GM21367 (cell line): ENCODE results near the gene JSRP1.
A peak's percentile ranks its signal among the peaks of the same experiment; 100 is the strongest.

ENCODE experiments used
- ATAC-seq: cut with Tn5 transposase; IDR thresholded peaks from one replicate; pipeline ENCODE4 v1.9.1; 2021; ENCODE audit not compliant: unreplicated experiment

The JSRP1 gene

GRCh38 chr19:2266183-2266993 is 10.2 kb upstream of the JSRP1 start:
- ATAC-seq = peak; percentile 32

DNA sequence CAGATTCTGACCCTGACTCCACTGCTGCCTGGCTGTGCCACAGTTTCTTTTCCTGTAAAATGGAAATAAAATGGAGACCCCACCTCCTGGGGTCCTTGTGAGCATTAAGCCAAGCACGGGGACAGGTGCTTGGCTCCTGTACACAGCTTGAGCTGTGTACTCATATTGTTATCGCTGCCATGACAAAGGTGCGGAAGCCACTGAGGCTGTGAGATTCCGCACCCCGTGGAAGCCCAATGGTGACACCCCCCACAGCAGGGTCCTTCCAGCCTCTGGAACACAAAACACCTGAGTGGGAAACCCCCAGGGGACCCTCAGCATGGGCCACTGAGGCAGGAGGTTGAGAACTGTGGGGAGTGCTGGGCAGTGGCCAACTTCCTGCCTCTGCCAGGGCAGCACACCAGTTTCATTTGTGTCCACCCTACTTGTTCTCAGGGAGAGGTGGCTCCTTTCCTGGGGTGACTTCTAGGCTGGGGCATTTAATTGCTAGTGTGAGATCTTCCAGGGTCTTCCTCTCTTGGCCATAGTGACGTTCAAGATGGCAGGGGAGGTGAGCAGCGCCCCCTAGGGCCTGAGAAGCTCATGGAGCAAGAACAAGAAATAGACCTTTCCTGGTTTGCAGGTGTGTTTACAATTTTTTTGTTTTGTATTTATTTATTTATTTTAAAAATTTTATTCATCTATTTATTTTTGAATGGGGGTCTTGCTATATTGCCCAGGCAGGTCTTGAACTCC is 5.4 kb upstream of the JSRP1 start:
- ATAC-seq = no peak

GRCh38 chr19:2260341-2260805 is 4.2 kb upstream of the JSRP1 start:
- no peak for ATAC-seq

DNA sequence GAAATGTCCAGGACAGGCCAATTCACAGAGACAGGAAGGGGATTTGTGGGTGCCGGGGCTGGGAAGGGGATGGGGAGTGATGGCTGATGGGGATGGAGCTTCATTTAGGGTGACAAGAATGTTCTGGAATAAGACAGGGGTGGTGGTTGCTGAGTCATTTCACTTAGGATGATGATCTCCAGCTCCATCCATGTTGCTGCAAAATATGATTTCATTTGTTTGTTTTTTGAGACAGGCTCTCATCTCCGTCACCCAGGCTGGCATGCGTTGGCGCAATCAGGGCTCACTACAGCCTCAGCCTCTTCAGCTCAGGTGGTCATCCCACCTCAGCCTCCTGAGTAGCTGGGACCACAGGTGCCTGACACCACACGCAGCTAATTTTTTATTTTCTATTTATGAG is 3.1 kb upstream of the JSRP1 start:
- ATAC-seq = no peak

- no peak for ATAC-seq
Measured at GRCh38 chr19:2255112-2255845, 938 bp downstream of the JSRP1 start.

DNA sequence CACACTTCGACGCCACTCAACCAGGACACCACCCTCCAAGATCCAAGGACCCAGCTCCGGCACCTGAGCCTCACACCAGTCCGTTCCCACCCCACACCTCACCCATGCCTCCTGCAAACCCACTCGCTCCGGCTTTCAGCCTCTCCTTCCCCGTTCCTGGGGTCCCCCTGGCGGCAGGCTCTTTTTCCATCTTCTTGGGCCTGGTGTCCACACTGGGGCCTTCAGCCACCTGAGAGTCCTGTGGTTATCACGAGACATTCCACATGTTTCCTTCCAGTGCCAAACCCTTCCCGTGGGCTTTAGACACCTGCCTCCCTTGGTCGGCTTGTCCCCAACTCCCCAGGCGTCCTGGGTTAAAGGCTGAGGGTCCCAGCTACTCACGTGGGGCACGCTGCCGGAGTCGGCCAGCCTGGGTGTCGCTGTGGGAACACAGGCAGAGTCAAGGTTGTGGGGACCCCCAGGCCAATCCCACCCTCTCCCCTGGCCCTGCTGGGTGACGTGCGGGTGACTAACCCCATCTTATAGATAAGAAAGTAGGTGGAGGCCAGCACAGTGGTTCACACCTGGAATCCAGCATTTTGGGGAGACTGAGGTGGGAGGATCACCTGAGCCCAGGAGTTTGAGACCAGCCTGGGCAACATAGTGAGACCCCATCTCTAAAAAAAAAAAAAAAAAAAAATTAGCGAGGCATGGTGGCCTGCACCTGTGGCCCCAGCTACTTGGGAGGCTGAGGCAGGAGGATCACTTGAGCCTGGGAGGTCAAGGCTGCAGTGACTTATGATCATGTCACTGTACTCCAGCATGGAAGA is 1.9 kb downstream of the JSRP1 start:
- no peak for ATAC-seq

DNA sequence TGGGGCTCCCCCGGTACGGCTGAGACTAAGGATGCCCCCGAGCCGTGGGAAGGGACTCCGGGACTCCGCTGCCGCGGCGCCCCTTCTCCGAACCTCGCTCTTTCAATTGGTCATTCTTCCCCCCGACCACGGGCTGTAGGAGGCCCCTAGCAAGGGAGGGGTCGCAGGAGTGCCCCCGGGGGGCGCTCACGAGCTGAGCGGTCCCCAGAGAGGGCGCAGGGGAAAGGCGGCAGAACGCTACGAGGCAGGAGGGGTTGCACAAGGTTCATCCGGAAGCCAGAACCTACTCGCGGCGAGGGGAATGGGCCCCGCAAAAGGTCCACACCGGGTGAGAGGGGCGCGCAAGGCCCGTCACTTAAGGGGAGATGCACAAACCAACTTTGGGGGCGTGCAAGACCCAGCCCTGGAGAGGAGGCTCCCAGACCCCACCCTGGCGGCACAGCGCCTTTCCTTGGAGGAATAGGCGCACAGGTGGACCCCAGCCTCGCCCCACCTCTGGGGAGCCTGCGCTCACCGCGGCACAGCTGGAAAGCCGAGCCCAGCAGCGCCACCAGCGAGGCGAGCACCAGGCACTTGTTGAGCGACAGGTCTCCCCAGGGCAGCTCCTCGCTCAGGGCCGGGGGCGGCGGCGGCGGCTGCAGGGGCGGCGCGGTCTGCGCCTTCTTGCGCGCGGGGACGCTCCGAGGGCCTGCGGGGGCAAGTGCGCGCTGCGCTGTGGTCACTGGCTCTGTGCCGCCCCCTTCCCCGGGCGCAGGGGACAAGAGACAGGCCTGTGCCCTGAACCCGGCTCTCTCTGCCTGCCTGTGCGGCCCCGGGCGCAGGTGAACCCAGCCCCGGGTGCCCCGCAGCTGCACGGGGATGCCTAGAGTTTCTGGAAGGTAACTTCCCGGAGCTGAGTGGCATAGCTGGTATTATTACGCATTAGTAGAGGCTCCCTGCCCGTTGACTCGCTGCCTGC is 2.8 kb downstream of the JSRP1 start:
- no peak for ATAC-seq

- no peak for ATAC-seq
Measured at GRCh38 chr19:2252797-2253105, 3.5 kb downstream of the JSRP1 start.

DNA sequence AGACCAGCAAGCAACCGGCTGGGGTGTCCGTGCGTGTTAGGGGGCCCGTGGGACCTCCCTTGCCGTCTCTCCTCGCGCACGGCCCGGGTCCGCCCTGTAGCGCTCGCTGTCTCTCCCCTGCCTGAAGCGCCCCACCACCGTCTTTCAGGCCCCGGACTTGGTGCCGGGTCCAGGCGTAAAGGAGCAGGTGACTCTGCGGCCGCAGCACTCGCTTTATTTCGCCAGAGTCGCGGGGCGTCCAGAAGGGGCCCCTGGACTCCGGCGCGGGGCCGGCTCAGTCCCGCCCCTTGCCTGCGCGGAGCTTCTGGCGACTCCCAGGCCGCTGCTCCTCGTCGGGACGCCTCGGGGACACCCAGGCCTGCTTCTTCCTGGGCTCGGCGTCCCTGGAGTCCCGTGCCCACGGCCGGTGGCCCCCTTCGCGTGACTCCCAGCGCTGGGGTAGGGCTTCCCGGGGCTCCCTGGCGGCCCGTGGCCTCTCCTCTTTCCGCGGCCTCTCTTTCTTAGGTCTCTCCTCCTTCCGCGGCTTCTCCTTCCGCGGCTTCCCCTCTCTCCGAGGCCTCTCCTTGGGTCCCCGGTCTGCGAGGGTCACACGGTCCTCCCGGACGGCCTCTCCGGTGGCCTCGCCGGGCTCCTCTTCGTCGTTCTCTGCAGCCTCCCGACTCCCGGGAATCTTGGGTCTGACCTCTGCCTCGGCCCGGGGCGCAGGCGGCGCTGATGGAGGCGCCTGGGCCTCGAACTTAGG is 4.0 kb downstream of the JSRP1 start:
- ATAC-seq = no peak

DNA sequence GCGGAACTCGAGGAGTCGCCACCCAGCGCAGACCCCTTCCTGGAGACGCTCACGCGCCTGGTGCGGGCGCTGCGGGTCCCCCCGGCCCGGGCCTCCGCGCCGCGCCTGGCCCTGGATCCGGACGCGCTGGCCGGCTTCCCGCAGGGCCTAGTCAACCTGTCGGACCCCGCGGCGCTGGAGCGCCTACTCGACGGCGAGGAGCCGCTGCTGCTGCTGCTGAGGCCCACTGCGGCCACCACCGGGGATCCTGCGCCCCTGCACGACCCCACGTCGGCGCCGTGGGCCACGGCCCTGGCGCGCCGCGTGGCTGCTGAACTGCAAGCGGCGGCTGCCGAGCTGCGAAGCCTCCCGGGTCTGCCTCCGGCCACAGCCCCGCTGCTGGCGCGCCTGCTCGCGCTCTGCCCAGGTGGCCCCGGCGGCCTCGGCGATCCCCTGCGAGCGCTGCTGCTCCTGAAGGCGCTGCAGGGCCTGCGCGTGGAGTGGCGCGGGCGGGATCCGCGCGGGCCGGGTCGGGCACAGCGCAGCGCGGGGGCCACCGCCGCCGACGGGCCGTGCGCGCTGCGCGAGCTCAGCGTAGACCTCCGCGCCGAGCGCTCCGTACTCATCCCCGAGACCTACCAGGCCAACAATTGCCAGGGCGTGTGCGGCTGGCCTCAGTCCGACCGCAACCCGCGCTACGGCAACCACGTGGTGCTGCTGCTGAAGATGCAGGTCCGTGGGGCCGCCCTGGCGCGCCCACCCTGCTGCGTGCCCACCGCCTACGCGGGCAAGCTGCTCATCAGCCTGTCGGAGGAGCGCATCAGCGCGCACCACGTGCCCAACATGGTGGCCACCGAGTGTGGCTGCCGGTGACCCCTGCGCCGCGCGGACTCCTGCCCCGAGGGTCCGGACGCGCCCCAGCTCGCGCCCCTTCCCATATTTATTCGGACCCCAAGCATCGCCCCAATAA is 4.8 kb downstream of the JSRP1 start:
- no peak for ATAC-seq

GRCh38 chr19:2250766-2251105 is 5.5 kb downstream of the JSRP1 start:
- no peak for ATAC-seq

DNA sequence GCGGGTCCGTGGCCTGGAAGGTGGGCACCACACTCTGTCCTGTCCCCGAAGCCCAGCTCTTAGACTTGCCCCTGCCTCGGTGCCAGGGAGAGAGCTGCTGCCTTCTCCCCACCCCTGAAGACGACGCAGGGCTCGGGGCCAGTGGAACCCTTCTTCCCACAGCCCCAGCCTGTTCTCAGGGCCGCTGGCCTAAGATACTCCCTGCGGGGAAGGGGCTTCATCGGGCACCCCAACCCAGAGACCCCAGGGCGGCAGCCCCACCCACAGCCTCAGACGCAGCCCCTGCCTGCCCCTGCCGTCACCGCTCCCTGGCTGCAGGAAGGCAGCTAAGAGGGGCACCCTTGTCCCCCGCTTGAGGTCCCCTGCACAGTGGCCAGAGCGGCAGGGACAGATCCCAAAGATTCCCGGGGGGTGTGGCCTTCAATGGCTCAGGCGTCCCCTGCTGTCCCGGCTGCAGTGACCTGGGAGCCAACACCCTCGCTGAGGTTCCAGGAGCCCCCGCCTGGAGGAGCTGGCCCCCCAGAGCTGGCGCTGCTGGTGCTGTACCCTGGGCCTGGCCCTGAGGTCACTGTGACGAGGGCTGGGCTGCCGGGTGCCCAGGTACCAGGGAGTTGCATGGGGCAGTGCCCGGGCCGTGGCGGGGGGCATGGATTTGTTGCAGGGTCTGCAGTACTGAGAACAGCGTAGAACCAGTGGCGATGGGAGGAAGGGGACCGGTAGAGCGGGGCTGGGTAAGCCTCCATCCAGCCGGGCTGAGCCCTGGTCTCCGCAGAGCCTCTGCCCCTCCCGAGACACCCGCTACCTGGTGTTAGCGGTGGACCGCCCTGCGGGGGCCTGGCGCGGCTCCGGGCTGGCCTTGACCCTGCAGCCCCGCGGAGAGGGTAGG is 6.1 kb downstream of the JSRP1 start:
- no peak for ATAC-seq

DNA sequence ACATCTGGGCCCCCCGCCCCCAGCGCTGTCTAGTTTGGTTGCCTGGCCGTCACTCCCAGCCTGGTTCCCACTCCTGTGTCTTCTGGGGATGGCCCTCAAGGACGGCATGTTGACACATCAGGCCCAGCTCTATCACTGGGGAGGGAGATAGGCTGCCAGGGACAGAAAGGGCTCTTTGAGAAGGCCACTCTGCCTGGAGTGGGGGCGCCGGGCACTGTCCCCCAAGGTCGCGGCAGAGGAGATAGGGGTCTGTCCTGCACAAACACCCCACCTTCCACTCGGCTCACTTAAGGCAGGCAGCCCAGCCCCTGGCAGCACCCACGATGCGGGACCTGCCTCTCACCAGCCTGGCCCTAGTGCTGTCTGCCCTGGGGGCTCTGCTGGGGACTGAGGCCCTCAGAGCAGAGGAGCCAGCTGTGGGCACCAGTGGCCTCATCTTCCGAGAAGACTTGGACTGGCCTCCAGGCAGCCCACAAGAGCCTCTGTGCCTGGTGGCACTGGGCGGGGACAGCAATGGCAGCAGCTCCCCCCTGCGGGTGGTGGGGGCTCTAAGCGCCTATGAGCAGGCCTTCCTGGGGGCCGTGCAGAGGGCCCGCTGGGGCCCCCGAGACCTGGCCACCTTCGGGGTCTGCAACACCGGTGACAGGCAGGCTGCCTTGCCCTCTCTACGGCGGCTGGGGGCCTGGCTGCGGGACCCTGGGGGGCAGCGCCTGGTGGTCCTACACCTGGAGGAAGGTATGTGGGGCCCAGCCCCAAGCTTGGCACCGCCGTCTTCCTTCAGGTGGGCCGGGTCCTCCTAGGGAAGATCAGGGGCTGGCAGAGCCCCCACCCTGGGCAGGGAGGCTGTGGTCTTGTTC is 7.0 kb downstream of the JSRP1 start, which contains the start of gene AMH:
AMH (plus strand) TSS at position 314 of the 857 bp plus-strand sequence; CDS start at position 324, 10 bp downstream.
- no peak for ATAC-seq

DNA sequence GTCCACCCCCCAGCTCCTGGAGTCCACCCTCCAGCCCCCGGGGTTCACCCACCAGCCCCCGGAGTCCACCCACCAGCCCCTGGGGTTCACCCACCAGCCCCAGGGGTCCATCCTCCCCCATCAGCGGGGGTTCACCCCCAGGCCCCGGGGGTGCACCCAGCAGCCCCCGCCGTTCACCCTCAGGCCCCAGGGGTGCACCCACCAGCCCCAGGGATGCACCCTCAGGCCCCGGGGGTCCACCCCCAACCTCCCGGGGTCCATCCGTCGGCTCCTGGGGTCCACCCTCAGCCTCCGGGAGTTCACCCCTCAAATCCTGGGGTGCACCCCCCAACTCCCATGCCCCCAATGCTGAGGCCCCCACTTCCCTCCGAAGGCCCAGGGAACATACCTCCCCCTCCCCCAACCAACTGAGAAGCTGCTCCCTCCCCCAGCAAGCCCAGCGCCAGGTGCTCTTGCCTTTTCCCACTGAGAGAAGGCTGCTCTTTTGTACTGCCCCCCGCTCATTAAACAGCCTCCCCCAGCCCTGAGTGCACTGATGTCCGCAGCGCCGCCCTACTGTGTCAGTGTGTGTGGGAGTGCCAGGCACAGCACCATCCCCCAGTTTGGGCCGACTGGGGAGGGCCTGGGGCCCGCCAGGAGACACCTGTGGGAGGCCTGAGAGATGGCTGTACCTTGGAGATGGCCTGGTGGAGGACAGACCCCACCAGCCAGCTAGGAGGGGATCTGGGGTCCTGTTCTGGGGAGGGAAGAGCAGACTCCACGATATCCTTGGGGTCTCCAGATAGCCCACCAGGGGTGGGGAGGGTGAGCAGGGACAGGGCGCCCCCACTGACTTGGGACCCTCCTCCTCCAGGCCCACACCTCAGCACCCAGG is 7.8 kb downstream of the JSRP1 start:
- ATAC-seq = no peak

DNA sequence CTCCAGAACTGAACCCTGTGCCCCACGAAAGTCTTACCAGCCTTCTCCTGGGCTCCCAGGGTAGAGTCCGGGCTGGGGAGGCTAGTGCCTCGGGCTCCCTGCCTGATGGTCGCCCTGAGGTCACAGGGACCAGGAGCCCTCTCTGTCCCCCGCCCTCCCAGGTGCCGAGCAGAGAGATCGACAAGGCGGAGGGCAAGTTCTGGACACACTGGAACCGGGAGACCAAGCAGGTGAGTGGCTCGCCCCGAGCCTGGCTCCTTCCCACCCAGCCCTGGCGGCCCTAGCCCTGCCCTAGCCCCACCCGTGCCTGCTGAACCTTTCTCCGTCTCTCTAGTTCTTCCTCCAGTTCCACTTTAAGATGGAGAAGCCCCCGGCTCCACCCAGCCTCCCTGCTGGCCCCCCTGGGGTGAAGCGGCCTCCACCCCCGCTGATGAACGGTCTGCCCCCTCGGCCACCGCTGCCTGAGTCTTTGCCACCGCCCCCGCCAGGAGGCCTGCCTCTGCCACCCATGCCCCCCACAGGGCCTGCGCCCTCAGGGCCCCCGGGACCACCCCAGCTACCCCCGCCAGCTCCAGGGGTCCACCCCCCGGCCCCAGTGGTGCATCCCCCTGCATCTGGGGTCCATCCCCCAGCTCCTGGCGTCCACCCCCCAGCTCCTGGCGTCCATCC is 8.7 kb downstream of the JSRP1 start:
- ATAC-seq = no peak
